GM21717 (cell line): Measurements from ENCODE around the gene CHEK2.
"Not testable (repeated sequence)": the region's sequence is repeated elsewhere in the genome, so short reads cannot be mapped to it uniquely, and the experiment has no call there.

Experiments
- ATAC-seq: cut with Tn5 transposase; IDR thresholded peaks from one replicate; pipeline ENCODE4 v1.9.1; 2021; ENCODE audit warnings: mild to moderate bottlenecking, moderate library complexity; ENCODE audit not compliant: unreplicated experiment

The CHEK2 gene

DNA sequence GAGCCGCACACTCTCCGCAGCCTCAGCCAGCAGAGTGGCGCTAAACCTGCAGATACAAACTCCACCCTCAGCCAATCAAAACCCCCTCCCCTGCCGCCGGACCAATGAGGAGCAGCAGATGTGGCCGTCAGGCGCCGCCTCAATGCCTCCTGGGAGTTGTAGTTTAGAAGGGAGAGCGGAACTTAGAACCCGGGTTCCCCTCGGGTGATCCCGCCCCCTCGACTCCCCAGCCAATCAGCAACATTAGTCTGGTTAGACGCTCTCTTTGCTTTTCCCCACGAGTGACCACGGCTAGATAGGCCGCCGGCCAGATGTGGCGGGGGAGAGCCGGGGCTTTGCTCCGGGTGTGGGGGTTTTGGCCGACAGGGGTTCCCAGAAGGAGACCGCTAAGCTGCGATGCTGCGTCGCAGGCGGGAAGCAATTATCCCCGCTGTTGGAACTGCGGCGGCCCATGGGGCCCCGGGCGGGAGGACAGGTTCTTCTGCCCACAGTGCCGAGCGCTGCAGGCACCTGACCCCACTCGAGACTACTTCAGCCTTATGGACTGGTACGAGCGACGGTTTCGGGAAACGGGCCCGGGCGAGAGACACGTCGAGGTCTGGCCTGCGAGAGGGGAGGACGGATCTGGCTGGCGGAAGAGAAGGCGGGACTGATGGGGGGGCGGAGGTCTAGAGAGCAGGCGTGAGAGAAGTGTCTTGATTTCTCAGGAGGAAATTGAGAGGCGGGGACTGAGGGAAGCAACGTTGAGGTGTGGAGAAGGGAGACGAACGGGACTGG lies at the start of gene CHEK2, which contains the start of gene HSCB:
TSS of gene CHEK2 (minus strand) at position 36 of the 777 bp plus-strand sequence. CDS start 7,099 bp downstream, outside the sequence.
TSS of gene HSCB (plus strand) at position 255 of the 777 bp plus-strand sequence. CDS start at position 312, 57 bp downstream.
- ATAC-seq = peak; percentile 88

DNA sequence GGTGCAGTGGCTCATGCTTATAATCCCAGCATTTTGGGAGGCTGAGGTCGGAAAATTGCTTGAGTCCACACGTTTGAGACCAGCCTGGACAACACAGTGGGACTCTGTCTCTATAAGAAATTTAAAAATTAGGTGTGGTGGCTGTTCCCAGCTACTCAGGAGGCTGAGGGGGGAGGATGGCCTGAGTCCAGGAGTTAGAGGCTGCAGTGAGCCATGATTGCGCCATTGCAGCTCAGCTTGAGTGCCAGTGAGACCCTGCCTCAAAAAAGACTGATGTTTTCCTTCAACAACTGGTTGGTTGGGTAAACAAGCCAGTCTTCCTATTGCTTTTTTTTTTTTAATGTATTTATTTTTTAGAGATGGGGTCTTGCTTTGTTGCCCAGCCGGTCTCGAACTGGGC lies 49.5 kb upstream of the CHEK2 start:
- ATAC-seq = no peak

DNA sequence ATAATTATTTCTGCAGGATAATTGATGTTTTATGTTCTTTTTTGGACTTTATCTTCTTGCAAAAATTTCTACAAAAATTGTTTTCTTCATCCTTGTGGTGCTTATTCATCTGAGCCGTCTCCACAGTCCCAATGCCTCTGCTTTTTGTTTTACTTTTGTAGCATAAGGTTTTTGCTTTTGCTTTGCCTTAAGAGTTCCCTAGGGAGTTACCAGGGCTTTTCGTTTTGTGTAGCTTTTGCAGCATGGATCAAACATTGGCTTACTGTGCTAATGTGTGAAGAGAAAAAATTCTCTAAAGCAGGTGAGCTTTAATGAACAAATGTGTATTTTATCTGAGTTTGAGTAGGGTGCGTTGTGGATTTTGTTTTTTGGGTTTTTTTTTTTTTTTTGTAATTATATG lies 47.0 kb upstream of the CHEK2 start:
- no peak for ATAC-seq

DNA sequence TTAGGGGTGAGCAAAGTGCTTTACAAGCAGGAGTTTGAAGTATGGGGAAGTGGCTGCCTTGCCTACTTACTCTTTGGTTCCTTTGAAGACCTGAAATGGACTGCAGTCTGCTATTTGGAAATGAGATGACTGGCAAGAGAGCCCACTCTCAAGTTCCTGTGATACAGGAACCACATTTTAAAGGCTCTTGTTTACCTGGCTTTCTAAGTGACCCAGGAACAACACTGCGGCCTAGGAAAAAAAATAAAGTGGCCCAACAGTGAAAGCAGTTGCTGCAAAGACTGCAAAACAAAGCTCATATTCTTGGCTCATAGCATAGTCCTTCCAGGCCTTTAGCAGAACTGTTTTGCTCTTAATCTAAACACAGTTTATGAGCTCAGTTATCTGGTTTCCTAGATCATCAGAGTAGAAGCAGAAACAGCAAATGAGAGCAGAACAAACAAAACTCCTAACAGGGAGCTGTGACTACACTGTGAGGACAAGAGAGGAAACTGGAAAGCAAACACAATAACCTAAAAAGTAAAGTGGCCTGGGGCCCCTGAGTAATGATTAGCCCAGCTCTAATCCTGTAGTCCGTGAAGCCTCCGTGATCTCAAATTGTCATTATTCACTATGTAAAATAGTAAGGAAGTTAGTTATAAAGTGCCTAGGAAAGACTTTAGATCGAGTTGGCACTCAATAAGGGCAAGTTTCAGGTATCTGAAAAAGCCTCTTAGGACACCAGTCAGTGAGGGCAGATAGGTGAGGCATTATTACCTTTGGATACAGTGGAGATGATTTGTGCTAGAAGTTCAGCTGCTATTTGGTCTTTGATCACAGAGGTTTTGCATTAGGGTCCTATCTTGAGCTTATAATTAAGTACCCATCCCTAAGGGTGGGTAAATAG lies 42.4 kb upstream of the CHEK2 start:
- ATAC-seq = no peak

DNA sequence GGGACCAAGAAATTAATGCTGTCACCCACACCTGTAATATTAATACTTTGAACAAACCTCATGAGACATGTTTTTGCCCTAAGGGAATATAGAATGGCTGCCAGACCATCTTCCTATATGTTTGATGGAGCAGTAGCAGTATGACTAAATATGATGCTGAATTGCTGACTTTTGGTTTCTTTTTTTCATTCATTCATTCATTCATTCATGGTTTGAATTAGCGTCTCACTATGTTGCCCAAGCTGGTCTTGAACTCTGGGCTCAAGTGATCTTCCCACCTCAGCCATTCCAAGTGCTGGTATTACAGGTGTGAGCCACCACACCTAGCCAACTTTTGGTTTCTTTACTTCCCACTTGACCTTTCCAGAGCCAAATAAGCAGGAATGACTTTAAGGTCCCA lies 38.7 kb upstream of the CHEK2 start:
- no peak for ATAC-seq

DNA sequence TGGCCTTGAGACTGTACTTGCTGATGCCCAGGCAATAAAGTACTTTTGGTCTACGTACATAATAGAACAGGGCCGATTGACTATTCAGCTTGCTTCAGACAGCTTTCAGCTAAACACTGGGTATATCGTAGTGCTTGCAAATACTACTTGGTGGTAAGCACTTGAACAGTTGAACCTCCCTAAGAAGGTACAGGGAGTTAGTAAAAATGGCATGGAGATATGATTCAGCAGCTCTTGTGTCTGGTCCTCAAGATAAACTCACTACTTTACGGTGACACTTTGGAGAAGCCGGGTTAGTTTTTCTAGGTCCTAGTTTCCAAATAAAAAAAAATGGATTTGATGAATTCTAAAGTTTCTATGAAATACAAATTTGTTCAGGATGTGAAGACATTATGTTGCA lies 38.2 kb upstream of the CHEK2 start:
- no peak for ATAC-seq

DNA sequence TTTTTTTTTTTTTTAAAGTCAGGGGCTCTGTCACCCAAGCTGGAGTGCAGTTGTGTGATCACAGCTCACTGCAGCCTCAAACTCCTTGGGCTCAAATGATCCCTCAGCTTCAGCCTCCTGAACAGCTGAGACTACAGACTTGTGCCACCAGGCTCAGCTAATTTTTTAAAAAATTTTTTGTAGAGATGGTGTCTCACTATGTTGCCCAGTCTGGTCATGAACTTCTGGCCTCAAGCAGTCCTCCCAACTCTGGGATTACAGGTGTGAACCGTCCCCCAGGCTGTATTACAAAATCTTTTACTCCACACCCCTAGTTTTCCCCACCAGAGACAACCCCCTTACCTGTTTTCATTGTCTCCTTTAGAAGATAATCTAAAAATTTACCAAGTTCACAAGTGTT lies 32.8 kb upstream of the CHEK2 start:
- no peak for ATAC-seq

DNA sequence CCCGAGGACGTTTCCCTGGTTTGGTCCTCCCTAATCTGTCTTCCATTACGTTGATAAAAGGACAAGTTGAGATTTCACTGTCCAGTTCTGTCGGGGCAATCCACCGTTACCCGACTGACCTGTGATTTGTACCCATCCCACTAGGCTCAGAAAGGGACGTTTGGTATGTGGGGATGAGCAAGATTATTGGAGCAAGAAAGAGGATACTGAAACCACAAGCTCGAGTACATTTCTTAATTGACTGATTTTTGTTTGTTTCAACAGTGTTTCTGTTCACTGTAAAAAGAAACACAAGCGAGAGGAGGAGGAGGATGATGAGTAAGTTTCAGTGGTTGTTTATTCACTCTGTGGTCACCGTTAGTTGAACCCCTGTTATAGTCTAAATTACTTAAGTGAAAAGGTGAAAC lies 31.8 kb upstream of the CHEK2 start:
- ATAC-seq = peak; percentile 23

DNA sequence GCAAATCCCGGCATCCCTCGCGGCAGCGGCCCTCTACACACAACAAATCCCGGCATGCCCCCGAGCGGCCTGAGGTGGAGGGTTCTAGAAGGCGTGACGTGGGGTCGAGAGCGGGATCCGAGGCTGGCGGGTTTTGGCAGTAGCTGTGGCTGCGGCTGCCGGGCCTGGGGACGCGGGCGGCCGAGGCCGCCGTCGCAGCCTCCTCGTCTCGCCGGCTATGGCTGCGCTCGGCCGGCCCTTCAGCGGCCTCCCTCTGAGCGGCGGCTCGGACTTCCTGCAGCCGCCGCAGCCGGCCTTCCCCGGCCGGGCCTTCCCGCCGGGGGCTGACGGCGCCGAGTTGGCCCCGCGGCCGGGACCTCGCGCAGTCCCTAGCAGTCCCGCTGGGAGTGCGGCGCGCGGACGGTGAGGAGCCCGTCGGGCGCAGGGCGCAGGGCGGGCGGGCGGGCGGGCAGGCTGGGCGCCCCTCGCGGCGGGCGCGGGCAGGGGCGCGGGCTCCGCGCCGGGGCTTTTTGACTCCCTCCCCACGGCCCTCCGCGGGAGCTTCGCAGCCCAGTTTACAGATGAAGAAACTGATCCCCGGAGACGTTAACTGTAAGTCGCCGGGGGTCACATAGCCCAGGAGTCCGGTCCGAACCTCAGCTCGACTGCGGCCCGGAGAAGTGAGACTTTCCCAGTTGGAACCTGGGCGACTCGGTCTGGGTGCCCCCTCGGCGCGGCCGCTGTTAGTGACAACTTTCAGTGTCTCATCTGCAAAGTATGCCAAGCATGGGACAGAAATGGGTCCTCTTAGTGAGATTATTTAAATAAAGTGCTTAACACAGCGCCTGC lies 31.2 kb upstream of the CHEK2 start, which contains the start of gene CCDC117:
TSS of gene CCDC117 (plus strand) at position 63 of the 828 bp plus-strand sequence. CDS start at position 218, 155 bp downstream.
- peak; percentile 82 for ATAC-seq

DNA sequence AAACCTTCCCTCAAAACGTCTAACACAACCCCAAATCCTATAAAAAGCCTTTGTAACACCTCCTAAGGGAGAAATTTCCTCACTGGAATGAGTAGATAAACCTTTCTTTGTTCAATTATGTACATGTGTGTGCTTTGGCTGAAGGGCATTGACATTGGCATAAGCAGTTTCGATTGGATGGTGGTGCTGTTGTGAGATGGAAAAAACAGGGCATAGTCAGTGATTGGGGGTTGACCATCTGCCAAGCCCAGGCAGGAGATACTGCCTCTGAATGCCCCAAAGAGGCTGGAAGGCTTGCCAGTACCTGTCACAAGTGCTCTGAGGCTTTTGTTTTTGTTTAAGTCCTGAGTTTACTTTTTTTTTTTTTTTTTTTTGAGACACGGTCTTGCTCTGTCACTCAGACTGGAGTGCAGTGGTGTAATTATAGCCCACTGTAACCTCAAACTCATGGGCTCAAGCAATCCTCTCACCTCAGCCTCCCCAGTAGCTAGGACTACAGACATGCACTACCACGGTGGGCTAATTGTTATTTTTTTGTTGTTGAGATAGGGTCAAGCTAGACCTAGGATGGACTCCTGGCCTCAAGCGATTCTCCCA lies 29.7 kb upstream of the CHEK2 start:
- ATAC-seq = no peak

DNA sequence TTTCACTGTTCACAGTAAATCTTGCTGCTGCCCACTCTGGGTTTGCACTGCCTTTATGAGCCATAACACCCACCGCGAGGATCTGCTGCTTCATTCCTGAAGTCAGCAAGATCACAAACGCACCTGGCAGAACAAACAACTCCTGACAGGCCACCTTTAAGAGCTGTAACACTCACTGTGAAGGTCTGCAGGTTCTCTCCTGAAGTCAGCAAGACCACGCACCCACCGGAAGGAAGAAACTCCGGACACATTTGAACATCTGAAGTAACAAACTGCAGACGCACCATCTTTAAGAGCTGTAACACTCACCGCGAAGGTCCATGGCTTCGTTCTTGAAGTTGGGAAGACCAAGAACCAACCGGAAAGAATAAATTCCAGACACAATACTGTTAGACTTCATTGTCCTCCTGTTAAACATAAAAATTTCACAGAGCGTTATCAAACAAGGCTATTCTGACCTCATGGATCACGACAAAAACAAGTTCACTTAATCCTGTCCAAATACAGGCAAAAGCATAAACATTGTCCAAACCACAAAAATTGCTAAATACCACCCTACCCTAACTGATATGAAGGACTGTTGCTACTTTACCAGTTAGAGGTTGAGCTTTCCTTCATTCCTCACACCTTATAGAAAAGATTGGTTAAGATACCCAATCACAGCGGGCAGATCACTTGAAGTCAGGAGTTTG lies 27.9 kb upstream of the CHEK2 start:
- no peak for ATAC-seq

DNA sequence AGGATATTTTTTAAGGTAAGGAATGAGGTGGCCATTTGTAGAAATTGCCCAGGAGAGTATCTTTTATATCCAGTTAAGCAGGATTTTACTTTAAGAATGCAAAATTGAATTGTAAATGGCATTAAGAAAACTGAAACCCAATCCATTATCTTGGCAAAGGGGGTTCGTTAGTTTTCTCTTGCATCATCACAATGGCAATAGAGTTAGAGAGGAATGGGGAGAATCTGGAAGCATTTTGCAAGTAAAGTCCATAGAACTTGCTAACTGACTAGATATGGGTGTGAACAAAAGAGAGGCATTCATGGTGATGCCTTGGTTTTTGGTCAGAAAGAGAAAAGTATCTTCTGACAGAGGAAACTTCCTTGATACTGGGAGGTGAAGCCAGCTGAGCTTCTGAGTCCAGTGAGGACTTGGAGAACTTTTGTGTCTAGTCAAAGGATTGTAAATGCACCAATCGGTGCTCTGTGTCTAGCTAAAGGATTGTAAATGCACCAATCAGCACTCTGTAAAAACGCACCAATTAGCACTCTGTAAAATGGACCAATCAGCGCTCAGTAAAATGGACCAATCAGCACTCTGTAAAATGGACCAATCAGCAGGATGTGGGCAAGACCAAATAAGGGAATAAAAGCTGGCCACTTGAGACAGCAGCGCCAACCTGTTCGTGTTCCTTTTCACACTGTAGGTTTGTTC lies 27.2 kb upstream of the CHEK2 start:
- no peak for ATAC-seq

DNA sequence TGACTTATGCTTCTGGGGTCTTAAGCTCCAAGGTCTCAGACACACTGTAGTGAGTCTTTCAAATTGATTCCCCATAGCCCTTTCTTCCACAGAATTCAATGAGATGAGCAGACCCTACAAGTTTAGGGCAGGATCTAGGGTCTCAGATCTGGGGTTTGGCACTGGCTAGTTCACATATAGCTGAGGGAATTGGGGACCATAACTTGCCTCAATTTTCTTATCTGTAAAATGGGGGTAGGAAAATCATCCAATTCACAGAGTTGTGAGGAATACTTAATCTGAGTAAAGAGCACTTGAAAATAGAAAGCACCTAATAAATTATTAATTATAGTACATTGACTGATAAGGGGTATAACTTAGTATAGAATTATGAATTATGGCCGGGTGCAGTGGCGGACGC lies 25.0 kb upstream of the CHEK2 start:
- no peak for ATAC-seq

DNA sequence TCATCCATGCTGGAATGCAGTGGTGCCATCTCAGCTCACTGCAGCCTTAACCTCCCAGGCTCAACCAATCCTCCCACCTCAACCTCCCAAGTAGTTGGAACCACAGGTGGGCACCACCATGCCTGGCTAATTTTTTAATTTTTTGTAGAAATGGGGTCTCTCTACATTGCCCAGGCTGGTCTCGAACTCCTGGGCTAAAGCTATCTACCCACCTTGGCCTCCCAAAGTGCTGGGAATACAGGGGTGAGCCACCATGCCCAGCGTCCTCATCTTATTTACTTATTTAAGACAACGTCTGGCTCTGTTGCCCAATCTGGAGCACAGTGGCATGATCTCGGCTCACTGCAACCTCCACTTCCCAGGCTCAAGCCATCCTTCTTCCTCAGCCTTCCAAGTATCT lies 20.4 kb upstream of the CHEK2 start:
- ATAC-seq = not testable (repeated sequence)

DNA sequence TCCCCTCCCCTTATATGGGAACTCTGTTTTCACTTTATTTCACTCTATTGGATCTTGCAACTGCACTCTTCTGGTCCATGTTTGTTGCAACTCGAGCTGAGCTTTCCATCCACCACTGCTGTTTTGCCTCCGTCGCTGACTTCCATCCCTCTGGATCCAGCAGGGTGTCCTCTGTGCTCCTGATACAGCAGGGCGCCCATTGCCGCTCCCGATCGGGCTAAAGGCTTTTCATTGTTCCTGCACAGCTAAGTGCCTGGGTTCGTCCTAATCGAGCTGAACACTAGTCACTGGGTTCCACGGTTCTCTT lies 19.8 kb upstream of the CHEK2 start:
- no peak for ATAC-seq

DNA sequence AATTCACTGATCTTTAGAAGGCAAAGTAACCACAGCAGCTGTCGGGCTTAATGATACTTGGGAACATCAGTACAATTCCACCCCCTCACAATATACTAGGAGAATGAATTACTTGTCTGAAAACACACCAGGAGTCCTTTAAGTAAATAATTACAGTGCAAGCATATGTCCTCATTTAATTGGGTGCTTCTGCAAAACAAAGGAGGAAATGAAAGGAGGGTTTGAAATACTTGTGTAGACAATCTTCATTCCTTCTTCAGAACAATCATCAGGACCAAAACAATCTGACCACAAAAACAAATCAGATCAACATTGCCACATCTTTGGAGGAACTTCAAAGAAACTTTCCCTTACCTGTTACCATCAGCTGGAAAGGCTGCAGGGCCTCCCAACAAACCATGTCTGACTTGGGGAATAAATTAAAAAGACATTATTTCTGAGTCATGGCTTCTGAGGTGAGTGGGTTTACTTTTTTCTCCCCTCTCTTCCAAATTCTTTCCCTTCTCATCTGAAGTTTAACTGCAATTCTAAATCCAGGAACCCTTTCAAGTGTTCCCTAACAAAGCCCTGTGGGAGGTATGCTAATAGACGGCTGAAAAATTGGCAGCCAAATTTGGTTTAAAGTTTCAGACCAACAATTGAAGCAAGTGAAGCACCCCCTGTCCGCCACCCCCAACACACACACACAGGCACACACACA lies 18.4 kb upstream of the CHEK2 start:
- no peak for ATAC-seq

DNA sequence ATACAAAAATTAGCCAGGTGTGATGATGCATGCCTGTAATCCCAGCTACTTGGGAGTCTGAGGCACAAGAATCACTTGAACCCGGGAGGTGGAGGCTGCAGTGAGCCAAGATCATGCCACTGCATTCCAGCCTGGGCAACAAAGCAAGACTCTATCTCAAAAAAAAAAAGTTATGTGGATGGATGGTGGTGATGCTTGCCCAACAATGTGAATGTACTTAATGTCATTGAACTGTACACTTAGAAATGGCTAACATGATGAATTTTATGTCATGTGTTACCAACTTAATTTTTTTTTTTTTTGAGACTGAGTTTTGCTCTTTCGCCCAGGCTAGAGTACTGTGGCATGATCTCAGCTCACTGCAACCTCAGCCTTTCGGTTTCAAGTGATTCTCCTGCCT lies 12.9 kb upstream of the CHEK2 start:
- not testable (repeated sequence) for ATAC-seq

DNA sequence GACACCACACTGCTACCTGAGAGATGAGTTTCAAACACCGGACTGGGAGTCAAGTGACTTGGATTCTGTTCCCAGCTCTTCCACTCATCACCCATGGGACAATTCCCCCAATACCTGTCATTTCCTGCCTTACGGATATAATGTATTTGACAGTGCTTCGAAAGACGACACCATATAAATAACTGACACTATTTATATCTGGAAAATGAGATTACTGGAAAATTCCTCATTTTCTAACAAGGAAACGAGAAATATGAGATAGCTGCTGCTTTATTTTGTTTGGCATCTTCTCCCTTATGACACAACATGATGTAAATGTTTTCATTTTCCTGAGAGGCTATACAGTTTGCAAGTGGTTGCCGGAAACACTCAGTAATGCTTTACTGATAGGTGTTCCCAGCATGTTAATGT lies 8.9 kb upstream of the CHEK2 start:
- ATAC-seq = no peak

DNA sequence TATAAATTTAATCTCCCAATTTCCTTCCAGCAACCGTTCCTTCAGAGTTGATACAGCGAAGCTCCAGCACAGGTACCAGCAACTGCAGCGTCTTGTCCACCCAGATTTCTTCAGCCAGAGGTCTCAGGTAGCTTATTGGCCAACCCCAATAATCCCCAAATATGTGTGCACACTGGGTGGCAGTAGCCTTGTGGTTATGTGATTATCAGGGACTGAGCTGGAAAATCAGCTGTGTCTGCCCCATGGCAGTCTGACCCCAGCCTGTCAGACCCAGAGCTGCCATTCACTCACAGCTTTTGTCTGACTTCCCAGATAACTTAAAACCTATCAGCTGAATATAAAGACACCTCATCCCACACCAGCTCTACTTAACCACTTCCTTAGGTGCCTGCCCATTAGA lies 2.2 kb upstream of the CHEK2 start:
- ATAC-seq = no peak
